Tibial nerve (tissue), 4 donors: ENCODE measurements around the gene MMP17. TPM values are rescaled to one million over a fixed set of nuclear protein-coding genes. Genes with fewer than 3 reads are reported as not detected.

Experiments used
- DNase-seq, 2 donors: peaks; one replicate each; pipeline ENCODE4 v3.0.0-alpha.2; 2019; ENCODE audit warnings: low spot score in 2 of 2
- H3K27ac ChIP-seq, 4 donors: fragments of 200-600 bp; sonication (generic) in 3 of 4; one replicate each; pipeline ENCODE4 v1.5.1; 2017 to 2019; ENCODE audit warnings: mild to moderate bottlenecking in 1 of 4
- H3K27me3 ChIP-seq, 2 donors: fragments of 200-600 bp; sonication (generic) in 1 of 2; one replicate each; pipeline versions ENCODE4 v1.5.1 to v1.6.0; 2017 to 2019
- H3K36me3 ChIP-seq, 3 donors: fragments of 200-600 bp; sonication (generic); one replicate each; pipeline ENCODE4 v1.5.1; 2018 to 2019
- H3K4me1 ChIP-seq, 4 donors: fragments of 200-600 bp; sonication (generic) in 3 of 4; one replicate each; pipeline ENCODE4 v1.5.1; 2017 to 2019
- H3K4me3 ChIP-seq, 4 donors: fragments of 200-600 bp; sonication (generic) in 3 of 4; one replicate each; pipeline ENCODE4 v1.5.1; 2017 to 2019; ENCODE audit warnings: mild to moderate bottlenecking in 1 of 4, moderate library complexity in 1 of 4
- H3K9me3 ChIP-seq, 4 donors: fragments of 200-600 bp; sonication (generic) in 3 of 4; one replicate each; pipeline ENCODE4 v1.5.1; 2017 to 2019
- EP300 ChIP-seq, 2 donors: sonication (generic); formaldehyde crosslinking; IDR thresholded peaks; one replicate each; pipeline ENCODE4 v1.6.1; 2017; ENCODE audit warnings: antibody characterized with exemption in 2 of 2, mild to moderate bottlenecking in 1 of 2
- POLR2A ChIP-seq, 2 donors: fragments of 450-650 bp; IDR thresholded peaks; one replicate each; pipeline ENCODE4 v1.6.1; 2017; ENCODE audit warnings: antibody characterized with exemption in 2 of 2, mild to moderate bottlenecking in 2 of 2, moderate library complexity in 2 of 2
- WGBS, 2 donors: methylation state at CpG; one replicate each; pipeline ENCODE4 v1.1.5; 2018; 5-methylcytosine and 5-hydroxymethylcytosine counted together
- total RNA-seq, 4 donors: library from RNA; depleted of rRNA; stranded (reverse); fragments of >200 nt; gene quantifications; one replicate each; pipeline ENCODE4 v1.1.0, GENCODE V29; 2016
- TF ChIP-seq, protein P1 (sequence below), 5 experiments: fragments of 200-600 bp in 3 of 5; fragments of 450-650 bp in 2 of 5; sonication (generic) in 3 of 5; IDR thresholded peaks; one replicate each; pipeline ENCODE4 v1.5.1; 2016 to 2019; ENCODE audit warnings: antibody characterized with exemption in 5 of 5, mild to moderate bottlenecking in 3 of 5, moderate library complexity in 2 of 5

Gene MMP17
- total RNA-seq, 4 donors from 2014 or later, result 10.9 to 65.3 (median 32.6) TPM

DNA sequence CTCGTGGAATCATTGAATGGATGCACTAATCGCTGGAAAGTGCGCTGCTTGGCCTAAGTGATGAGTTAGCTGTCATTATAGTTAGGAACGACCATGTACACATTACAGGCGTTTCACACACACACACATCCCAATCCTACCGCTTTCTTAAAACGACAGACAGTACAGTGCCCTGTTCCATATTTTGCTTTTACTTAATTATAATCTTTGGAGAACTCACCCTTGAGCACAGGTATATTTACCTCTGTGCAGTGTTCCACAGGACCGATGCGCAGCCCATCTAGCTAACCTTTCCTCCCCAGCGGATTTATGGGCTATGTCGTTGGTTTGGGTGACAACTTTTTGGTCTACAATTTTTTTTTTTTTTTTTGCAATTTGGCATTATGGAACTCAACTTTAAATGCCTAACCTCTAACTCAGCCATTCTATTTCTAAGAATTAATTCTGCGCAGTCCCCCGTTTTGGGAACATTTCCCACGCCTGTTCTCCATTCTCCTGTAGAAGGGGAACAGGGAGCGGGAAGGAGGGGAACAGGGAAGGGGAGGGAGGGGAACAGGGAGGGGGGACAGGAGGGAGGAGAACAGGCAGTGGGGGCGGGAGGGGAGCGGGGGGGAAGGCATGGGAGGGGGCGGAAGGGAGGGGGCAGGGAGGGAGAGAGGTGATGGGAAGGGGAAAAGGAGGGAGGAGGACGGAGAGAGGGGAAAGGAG, 65.6 kb downstream of the MMP17 start:
- TF ChIP-seq EP300 (IDR thresholded peaks at IDR 0.05), result no peak
- TF ChIP-seq POLR2A (IDR thresholded peaks at IDR 0.05), result no peak
- TF ChIP-seq, protein P1, sequence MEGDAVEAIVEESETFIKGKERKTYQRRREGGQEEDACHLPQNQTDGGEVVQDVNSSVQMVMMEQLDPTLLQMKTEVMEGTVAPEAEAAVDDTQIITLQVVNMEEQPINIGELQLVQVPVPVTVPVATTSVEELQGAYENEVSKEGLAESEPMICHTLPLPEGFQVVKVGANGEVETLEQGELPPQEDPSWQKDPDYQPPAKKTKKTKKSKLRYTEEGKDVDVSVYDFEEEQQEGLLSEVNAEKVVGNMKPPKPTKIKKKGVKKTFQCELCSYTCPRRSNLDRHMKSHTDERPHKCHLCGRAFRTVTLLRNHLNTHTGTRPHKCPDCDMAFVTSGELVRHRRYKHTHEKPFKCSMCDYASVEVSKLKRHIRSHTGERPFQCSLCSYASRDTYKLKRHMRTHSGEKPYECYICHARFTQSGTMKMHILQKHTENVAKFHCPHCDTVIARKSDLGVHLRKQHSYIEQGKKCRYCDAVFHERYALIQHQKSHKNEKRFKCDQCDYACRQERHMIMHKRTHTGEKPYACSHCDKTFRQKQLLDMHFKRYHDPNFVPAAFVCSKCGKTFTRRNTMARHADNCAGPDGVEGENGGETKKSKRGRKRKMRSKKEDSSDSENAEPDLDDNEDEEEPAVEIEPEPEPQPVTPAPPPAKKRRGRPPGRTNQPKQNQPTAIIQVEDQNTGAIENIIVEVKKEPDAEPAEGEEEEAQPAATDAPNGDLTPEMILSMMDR (IDR thresholded peaks at IDR 0.05), result no peak
- Histone ChIP-seq H3K9me3 (no peaks in the 10 kb centered on the region), H3K4me1 (peaks cover 0 to 39% (median 12%) of the 10 kb centered on the region in 4 donors), H3K27me3 (no peaks in the 10 kb centered on the region), H3K4me3 (peak overlapping the region in 3 of 4 donors; percentile 54 to 90 (median 69)), H3K36me3 (peaks cover 0 to 18% (median 0%) of the 10 kb centered on the region in 3 donors), H3K27ac (peak overlapping the region; percentile 74 to 98 (median 86))
- 43 to 46% methylated on average over 16 to 17 of the region's 19 CpGs for WGBS, 2 donors
- DNase-seq, result no peak

GRCh38 chr12:131894313-131894860, 66.2 kb downstream of the MMP17 start, which contains the start of gene ULK1:
Gene ULK1, plus strand, starts transcription at chr12:131894622. Its CDS starts 380 bp downstream, at chr12:131895002.
- Histone ChIP-seq H3K4me1 (peaks cover 0 to 39% (median 12%) of the 10 kb centered on the region in 4 donors), H3K27me3 (no peaks in the 10 kb centered on the region), H3K9me3 (no peaks in the 10 kb centered on the region), H3K4me3 (peak within 1 kb of the TSS; percentile 54 to 90 (median 68)), H3K36me3 (peaks cover 0 to 25% (median 0%) of the 10 kb centered on the region in 3 donors), H3K27ac (peak within 1 kb of the TSS; percentile 93 to 98 (median 98))
- DNase-seq, result peak; percentile 90 to 91
- WGBS, 2 donors, result 0 to 1% methylated on average over 16 to 31 of the region's 64 CpGs
- TF ChIP-seq POLR2A (IDR thresholded peaks at IDR 0.05) (peak; percentile 87 to 97), EP300 (IDR thresholded peaks at IDR 0.05) (peak in 1 of 2 donors; percentile 94)
- TF ChIP-seq, protein P1 (IDR thresholded peaks at IDR 0.05), result peak in 1 of 5 experiments; percentile 21

DNA sequence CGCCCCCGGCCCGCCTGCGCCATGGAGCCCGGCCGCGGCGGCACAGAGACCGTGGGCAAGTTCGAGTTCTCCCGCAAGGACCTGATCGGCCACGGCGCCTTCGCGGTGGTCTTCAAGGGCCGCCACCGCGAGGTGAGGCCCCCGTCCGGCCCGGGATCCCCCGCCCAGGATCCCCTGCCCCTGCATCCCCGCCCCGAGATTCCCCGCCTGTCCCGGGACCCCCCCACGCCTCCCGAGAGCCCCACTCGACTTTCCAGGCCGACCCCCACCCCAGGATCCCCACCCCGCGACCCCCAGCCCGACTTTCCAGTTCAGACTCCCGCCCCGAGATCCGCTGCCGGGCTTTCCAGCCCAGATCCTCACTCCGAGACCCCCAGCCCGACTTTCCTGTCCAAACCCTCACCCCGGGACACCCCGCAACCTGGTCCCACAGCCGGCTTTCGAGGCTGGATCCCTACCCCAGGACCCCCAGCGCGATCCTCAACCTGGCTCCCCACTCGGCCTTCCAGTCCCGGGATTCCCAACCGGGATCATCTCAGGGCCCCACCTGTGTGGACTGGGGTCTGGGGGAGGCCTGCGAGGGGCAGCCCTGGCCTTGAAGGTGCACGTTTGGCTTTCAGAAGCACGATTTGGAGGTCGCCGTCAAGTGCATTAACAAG, 66.9 kb downstream of the MMP17 start:
- no peak for DNase-seq
- no peaks in the 10 kb centered on the region for H3K9me3 ChIP-seq
- H3K27ac ChIP-seq, result peak overlapping the region; percentile 93 to 98 (median 98)
- WGBS, 2 donors, result 2% methylated on average over 15 to 17 of the region's 54 CpGs
- H3K36me3 ChIP-seq, result peaks cover 0 to 28% (median 0%) of the 10 kb centered on the region in 3 donors
- peaks cover 0 to 40% (median 12%) of the 10 kb centered on the region in 4 donors for H3K4me1 ChIP-seq
- TF ChIP-seq, protein P1 (IDR thresholded peaks at IDR 0.05), result no peak
- TF ChIP-seq POLR2A (IDR thresholded peaks at IDR 0.05), result no peak
- TF ChIP-seq EP300 (IDR thresholded peaks at IDR 0.05), result no peak
- H3K27me3 ChIP-seq, result no peaks in the 10 kb centered on the region
- peak overlapping the region; percentile 54 to 90 (median 68) for H3K4me3 ChIP-seq

GRCh38 chr12:131895640-131896079, 67.5 kb downstream of the MMP17 start:
- TF ChIP-seq, protein P1 (IDR thresholded peaks at IDR 0.05), result no peak
- TF ChIP-seq POLR2A (IDR thresholded peaks at IDR 0.05) (no peak), EP300 (IDR thresholded peaks at IDR 0.05) (no peak)
- peaks cover 0 to 31% (median 0%) of the 10 kb centered on the region in 3 donors for H3K36me3 ChIP-seq
- H3K4me3 ChIP-seq, result peak overlapping the region; percentile 54 to 90 (median 68)
- H3K4me1 ChIP-seq, result peaks cover 0 to 46% (median 12%) of the 10 kb centered on the region in 4 donors
- no peaks in the 10 kb centered on the region for H3K9me3 ChIP-seq
- DNase-seq, result no peak
- H3K27ac ChIP-seq, result peak overlapping the region; percentile 93 to 98 (median 98)
- WGBS, 2 donors, result 0 to 3% methylated on average over 4 to 9 of the region's 12 CpGs
- no peaks in the 10 kb centered on the region for H3K27me3 ChIP-seq
